HG03095 (cell line): ENCODE data around the gene MAMDC4.
"Not testable (repeated sequence)": the region's sequence is repeated elsewhere in the genome, so short reads cannot be mapped to it uniquely, and the experiment has no call there.

Source experiments
- ATAC-seq: cut with Tn5 transposase; IDR thresholded peaks from one replicate; pipeline ENCODE4 v1.9.1; 2021; ENCODE audit warnings: moderate library complexity; ENCODE audit not compliant: unreplicated experiment

MAMDC4 gene

DNA sequence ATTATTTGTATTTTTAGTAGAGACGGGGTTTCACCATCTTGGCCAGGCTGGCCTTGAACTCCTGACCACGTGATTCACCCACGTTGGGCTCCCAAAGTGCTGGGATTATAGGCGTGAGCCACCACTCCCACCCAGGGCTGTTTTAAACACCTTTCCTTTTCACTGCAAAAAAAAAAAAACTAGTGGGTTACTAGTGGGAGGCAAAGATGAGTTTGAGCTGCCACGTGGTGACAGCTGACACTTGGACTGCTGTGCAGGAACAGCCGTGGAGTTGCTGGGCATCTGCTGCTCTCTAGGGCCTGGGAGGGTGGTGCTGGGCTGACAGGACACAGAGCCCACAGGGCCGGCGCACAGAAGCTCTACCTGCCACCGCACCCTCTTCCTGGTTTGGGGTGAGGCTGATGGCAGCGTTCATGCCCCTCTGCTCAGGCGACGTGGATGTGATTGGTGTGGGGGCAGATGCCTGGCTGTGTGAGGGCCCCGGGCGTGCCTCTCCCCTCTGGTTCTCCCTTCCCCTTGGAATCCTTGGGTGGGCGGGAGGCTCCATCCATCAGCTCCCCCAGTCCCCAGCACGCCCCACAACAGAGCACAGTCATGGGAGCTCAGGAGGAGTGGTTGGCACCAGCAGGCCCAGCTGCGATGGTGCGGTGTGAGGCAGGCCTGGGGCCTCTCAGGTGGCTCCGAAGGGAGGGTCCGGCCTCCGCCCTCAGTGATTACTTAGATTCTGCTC lies 27.5 kb upstream of the MAMDC4 start:
- no peak for ATAC-seq

DNA sequence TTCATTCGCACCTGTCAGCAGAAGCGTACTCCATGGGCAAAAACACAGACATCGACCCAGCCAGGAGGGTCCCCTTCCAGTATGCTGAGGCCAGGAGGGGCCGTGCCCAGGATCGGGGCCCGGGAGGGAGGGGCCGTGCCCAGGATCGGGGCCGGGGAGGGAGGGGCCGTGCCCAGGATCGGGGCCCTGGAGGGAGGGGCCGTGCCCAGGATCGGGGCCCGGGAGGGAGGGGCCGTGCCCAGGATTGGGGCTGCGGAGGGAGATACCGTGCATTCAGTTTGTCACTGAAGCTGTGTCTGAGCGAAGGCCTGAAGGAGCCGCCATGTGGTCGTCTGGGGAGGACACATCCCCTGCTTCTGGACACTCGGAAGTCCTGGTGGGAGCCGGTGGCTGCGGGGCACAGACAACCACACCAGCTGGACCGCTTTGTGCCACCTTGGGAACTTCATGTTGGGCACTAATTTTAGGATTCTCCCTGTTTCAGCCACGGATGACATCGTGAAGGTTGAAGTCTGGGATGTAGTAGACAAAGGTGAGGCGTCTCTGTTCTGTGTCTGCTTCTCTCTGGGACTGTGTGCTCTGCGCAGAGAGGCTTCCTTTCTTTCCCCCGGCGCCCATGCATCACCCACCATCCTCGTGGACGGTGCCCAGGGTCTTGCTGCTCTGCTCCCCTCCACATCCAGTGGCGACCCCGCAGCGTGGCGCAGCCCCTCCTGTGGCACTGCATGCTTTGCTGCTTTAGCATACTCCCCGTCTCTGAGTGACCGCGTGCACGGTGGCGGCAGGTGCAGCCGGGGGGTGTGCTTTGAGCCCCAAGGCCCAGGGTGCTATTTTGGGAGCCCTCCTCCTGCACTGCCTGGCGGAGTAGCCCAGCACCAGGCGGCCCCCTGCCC lies 26.6 kb upstream of the MAMDC4 start:
- ATAC-seq = no peak

DNA sequence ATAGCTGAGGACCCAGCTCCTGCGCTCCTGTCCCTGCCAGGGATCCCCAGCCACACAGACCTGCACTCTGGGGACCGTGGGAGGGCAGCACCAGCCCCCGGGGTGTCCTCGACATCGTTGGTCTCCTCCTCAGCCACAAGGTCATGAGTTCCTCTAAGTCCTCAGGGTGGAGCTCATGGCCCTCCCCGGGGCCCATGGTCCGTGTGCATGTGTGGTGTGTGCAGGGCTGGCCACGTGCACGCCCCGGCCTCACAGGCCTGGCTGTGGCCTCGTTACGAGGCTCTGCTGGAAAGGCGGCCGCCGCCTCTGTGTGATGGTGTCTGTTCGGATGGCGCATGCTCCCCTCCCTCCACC lies 26.0 kb upstream of the MAMDC4 start:
- ATAC-seq = no peak

DNA sequence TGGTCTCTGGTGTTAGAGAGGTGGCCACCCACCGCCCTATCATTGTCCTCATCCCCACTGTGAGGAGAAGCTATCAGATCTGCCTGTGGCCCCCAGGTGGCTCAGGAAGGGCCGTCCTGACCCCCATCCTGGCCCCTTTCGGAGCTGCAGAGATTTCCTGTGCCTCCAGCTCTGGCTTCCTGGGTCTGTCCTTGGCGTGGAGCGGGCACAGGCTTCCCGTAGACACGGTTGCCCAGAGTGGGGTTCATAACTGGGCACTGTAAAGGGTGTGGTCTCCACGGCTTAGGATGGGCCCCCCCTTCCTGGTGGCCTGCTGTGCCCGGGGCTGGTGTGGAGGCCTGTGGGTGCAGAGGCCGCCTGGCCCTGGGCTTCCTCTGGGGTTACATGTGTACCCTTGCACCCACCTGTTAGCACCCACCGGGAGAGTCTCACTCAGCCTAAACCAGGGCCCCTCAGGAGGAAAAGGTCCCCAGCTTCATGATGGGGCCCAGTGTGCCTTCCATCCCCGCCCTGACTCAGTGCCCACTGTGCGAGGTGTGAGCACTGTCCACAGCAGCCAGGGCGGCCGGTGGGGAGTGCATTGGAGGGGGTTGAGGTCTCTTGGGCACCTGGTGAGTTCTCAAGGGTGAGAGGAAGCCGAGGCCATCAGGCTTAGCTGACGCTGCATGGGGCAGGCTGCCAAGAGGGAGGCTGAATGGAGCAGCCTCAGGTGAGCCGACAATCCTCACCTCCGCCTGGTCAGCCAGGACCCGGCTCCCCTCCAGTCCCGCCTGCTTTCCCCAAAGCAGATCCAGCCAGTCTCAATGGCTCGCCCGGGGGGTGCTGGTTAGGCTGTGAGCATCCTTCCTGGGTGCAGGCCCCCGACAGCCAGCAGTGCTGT lies 25.2 kb upstream of the MAMDC4 start:
- no peak for ATAC-seq

DNA sequence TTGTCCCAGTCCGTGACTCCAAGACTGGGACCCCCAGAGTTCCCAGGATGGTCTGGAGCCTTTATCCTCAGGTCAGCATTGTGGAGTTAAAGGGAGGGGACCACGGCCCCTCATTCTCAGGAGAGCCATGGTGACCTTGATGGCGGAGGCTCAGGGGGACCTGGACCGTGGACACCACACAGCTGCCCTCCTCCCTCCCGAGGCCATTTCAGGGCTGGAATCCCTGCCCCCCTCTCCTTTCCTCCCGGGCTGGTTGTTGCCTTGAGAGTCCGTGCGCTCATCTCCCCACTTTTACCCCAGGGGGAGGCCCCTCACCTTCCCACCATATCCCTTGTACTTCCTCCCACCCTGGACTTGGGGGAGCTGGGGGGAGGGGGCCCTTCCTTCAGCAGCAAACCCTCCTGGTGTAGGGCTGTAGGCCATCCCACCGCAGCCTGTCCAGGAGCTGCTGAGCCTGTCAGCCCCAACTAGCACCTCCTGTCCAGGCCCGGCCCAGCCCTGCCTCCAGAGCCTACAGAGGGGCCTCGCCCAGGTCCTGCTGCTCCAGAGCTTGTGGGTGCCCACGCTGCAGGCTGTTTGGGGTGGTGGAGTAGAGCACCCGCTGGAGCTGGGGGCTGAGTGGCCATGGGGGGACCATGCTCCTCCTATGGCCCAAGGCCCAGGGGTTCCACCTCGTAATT lies 24.2 kb upstream of the MAMDC4 start:
- ATAC-seq = no peak

DNA sequence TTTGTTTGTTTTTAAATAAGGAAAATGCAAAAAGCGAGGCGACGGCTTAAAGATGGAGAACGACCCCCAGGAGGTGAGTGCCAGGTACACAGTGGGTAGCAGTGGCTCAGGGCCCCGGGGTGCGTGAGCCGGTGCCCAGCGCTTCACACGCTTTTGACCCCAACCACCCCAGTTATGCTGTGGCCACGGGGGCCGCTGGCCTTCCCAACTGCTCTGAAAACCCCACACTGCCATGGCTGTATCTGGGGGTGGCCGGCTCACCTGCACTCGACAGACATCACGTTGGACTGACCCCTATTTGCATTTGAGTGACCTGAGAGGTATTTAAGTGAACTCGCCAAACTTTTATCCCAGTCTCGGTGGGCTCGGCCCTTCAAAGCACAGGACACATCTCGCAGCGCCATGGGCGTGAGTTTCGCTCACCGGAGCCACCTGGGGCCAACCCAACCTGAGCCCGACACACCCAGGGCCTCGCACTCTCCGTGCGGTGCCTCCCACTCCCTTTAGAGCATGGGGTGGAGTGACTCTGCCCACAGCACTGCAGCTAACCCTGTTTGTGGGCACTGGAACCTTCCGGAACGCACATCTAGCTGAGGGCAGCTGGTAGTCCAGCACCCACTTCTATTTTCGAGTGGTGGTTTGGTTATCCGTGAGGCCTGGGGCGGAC lies 23.5 kb upstream of the MAMDC4 start:
- ATAC-seq = no peak

DNA sequence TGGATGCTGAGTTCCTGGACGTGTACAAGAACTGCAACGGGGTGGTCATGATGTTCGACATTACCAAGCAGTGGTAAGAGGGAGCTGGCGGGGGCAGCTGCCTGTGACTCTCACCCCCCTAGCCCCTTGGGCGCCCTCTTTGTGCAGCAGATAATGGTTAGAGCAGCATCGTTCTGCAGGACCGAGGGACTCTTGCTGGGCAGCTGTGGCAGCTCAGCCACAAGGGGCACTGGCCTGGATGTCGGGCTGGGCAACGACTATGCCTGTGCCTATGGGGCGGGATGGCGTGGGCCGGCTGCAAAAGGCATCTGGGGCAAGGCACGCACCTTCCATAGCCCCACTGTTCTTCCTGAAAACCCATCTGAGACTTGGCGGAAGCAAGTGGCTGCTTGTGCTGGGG lies 22.7 kb upstream of the MAMDC4 start:
- ATAC-seq = no peak

DNA sequence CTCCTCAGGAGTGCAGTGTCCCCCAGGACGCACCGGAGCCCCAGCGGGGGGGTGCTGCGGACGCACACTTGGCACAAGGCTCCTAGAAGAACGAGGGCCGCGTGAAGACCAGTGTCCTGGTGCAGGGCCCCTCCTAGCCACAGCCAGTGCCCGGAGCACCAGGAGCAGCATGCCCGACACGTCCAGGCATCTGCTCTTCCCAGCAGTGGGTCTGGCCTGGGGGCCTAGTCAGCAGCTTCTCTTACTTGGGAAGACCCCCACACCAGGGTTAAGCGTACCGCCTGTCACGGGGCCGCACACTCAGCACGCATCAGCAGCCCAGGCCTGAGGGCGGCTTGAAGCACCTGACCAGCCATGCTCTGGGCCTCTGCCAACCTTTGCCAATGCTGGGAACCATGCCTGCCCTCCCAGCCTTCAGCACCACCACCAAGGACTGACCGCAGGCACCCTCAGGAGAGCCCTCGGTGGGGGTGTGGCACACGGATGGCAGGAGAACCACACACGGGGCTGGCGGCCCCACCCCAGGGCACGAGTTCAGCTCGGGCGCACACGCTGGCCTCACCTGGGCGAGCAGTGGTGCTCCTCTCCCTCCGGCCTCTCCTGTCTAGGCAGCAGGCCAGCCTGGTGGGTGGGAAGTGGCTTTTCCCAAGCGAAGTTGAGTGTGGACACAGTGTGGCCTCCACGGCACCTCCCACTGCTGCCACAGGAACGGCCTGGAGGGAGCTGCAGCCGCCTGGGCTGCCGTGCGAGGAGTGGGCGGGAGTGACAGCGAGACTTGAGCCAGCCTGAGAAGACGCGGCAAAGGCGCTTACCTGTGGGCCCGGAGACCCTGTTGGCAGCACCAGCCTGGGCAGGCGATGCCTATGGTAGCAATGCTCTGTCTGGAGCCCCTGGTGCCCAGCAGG lies 21.9 kb upstream of the MAMDC4 start:
- ATAC-seq = no peak

DNA sequence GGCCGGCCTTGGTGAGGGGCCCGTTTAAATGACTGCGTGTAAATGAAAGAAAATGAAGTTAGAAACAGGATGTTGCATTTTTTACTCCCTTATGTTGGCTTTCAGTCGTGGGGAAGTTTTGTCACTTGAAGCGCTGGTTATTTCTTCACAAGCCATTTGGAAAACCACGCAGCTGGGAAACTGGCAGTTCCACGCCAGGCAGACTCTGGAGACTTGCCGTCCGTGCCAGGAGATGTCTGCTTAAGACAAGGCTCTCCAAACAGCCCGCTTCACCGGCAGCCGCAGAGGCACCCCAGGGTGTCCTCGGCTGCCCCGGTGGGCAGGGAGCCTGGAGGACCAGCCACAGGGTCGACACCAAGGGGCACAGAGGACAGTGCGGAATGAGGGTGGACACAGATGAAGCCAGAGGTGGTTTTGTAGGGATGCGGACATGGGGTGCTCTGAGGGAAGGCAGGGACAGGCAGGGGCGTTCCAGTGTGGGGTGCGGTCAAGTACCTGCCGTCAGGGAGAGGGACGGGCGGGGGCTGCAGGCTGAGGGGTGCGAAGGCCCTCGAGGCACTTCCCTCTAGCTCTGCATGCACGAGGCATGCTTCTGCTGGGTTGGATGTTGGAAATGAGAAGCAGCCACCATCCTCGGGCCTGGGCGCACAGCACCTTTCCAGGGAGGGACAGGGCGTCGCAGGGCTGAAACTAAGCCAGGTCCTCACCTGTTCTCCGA lies 21.0 kb upstream of the MAMDC4 start:
- ATAC-seq = no peak

DNA sequence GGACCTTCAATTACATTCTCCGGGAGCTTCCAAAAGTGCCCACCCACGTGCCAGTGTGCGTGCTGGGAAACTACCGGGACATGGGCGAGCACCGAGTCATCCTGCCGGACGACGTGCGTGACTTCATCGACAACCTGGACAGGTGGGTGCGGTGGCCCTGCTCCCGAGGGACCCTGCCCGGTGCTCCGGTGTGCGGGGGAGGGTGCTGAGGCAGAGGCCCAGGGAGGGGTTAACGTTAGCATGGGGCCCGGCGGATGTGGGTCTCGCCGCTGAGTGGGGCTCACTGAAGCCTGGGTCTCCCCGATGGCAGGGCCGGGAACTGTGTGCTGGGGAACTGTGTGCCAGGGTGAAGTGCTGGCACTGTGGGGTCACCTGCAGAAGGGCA lies 20.4 kb upstream of the MAMDC4 start:
- no peak for ATAC-seq

DNA sequence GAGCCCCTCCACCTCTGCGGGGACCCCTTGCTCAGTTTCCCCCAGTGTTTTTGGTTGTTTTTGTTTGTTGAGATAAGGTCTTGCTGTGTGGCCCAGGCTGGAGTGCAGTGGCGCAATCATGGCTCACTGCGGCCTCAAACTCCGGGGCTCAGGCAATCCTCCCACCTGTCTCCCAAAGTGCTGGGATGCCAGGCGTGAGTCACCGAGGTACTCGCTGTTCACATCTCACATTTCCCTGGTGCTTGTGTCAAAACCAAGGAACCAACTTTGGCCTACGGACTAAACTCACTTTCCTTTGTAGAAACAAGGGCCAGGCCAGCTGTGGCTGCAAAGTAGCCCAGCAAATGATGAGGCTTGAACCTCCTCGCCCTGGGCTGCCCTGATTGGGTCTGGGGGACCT lies 19.6 kb upstream of the MAMDC4 start:
- ATAC-seq = no peak

DNA sequence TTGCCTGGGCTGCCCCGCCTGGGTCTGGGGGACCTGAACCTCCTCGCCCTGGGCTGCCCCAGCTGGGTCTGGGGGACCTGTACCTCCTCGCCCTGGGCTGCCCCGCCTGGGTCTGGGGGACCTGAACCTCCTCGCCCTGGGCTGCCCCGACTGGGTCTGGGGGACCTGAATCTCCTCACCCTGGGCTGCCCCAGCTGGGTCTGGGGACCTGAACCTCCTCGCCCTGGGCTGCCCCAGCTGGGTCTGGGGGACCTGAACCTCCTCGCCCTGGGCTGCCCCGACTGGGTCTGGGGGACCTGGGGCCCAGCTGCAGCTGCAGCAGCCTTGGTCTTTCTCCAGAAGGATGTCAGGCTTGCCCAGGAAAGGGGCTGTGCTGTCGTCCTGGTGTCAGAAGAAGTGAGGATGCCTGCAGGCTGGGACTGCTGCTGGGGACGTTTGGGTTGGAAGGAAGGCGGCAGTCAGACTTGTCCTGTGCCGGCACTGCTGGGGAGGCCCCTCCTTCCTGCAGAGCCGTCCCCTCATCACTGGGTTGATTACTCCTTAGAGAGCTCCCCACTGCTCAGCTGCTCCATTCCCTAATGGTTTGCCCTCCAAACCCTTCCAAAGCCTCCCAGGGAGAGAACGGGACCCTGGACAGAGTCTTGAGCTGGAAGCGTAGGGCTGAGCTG lies 18.6 kb upstream of the MAMDC4 start:
- not testable (repeated sequence) for ATAC-seq

DNA sequence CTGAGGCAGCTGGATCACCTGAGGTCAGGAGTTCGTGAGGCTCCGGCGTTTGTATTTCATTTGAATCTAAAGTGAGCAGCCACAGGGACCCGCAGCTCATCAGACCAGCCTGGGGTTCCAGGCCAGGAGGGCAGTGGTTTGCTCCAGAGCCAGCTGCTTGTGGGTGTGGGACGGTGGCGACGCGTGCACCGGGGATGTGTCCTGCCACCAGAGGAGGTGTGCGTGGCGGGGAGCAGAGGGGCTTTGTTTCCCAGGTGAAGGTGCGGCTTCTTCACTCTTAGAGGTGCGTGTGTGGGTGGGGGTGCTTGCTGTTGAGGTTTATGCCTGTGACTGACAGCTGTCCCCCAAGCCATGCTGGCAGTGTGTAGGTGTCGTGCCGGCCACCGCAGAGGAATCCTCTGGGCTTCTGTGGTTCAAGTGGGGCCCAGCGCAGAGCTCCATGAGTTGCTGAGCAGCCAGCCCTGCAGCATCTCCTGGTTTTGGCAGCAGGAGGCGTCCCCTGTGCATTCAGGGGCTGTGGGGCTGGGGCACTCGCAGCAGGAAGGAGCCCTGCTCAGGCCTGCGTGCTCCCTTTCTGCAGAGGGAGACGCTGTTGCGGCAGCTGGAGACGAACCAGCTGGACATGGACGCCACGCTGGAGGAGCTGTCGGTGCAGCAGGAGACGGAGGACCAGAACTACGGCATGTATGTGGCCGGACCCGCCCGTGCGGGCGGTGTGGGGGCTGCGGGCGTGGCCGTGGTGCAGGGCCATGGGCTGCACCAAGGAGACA lies 16.8 kb upstream of the MAMDC4 start:
- ATAC-seq = no peak

DNA sequence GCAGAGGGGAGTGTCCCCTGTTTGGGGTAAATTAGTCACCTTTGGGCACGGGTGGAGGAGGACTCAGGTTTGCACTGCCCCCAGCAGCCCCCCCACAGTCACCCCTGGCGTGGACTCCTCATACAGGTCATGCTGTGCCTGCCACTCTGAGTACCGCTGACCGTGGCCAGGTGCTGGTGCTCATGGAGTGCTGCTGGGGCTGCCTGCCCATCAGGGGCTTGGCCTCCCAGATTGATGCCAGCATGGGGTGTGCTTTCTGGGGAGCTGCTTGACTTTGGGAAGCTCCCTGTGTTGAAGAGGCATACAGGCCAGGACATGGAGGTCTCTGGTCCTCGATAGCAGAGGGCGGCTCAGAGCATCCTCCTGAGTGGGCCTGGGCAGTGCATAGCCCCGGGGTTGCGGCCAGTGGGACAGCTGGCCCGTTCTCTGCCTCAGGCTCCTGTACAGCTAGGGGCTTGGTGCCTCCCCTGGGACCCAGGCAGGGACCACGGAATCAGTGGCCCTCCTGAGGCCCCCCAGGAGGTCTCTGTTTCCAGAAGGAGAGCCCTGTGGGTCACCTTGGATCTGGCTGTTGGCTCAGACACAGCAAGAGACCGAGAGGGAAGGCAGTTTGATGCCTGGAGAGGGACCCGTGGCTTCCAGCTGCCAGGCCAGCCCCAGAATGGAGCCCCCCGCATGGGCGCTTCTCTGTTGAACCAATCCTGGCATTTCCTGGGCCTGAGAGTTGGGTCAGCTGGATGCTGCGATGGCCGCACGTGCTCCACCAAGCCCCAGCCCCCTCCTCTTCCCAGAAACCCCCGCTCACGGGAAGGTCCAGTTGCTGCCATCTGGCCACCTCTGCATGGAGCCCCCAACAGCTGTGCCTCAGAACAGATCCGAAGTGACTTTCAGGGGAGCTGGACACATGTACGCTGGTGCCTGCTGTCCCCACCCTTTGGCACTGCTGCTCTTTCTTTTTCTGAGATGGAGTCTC lies 15.9 kb upstream of the MAMDC4 start:
- no peak for ATAC-seq

DNA sequence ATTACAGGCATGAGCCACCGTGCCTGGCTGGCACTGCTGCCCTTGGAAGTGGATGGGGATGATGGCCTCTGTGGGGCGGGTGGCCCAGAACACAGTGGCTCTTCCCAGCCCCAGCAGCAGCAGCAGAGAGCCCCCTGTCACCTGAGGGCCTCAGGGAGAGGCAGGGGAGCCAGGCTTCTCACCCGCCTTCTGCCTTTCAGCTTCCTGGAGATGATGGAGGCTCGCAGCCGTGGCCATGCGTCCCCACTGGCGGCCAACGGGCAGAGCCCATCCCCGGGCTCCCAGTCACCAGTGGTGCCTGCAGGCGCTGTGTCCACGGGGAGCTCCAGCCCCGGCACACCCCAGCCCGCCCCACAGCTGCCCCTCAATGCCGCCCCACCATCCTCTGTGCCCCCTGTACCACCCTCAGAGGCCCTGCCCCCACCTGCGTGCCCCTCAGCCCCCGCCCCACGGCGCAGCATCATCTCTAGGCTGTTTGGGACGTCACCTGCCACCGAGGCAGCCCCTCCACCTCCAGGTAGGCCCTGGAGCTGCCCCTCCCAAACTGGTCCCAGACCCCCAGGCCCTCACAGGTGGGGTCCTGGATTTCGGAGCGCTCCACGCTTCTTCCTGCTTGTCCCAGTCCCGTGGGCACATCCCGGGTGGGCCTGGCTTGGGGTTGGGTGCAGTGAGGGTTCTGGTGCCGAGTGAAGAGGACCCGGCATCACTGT lies 14.8 kb upstream of the MAMDC4 start:
- ATAC-seq = no peak

DNA sequence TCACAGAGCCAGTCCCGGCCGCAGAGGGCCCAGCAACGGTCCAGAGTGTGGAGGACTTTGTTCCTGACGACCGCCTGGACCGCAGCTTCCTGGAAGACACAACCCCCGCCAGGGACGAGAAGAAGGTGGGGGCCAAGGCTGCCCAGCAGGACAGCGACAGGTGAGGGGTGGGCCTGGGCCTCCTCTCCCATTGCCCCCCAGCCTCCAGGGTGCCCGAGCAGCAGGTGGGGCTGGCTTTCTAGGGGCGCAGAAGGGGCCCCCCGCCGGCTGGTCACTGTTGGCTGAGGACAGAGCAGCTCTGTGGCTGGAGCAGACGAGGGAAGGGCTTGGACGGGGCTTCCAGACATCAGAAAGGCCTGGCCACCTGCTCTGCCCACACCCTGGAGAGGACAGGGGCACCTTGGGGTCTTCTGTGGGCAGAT lies 14.3 kb upstream of the MAMDC4 start:
- ATAC-seq = not testable (repeated sequence)
